Lung (tissue), 13 donors: ENCODE data around the gene ITGB3BP. TPM values are rescaled to one million over a fixed set of nuclear protein-coding genes. Genes with fewer than 3 reads are reported as not detected.

Source experiments
- ATAC-seq: fragments of 200-7000 bp; cut with Tn5 transposase; one replicate; pipeline ENCODE4 v1.9.1; 2020; ENCODE audit warnings: moderate number of reproducible peaks; ENCODE audit not compliant: insufficient read depth, low FRiP score
- DNase-seq, 3 donors: peaks; one replicate each; pipeline ENCODE4 v3.0.0-alpha.2; 2013 to 2017
- H3K27ac ChIP-seq, 2 donors: one replicate each; pipeline ENCODE4 v1.5.1; 2013; ENCODE audit warnings: mild to moderate bottlenecking in 2 of 2, moderate library complexity in 2 of 2, control low read depth in 1 of 2, inconsistent platforms in 1 of 2, low read depth in 1 of 2, low read length in 1 of 2
- H3K27me3 ChIP-seq, 3 donors: one replicate each; pipeline ENCODE4 v1.5.1; 2013; ENCODE audit warnings: low read length in 2 of 3; ENCODE audit not compliant: control insufficient read depth in 3 of 3, insufficient read depth in 3 of 3
- H3K36me3 ChIP-seq, 4 donors: one replicate each; pipeline ENCODE4 v1.5.1; 2013; ENCODE audit warnings: low read length in 4 of 4, mild to moderate bottlenecking in 1 of 4, moderate library complexity in 1 of 4; ENCODE audit not compliant: control insufficient read depth in 4 of 4, insufficient read depth in 4 of 4
- H3K4me1 ChIP-seq, 5 donors: one replicate each; pipeline ENCODE4 v1.5.1; 2013; ENCODE audit warnings: low read length in 5 of 5, mild to moderate bottlenecking in 2 of 5, moderate library complexity in 1 of 5; ENCODE audit not compliant: control insufficient read depth in 5 of 5, insufficient read depth in 5 of 5
- H3K4me3 ChIP-seq: one replicate; pipeline ENCODE4 v1.5.1; 2013; ENCODE audit warnings: mild to moderate bottlenecking, control low read depth, moderate library complexity
- H3K9ac ChIP-seq, 2 donors: one replicate each; pipeline ENCODE4 v1.5.1; 2013; ENCODE audit warnings: low read length in 2 of 2, control low read depth in 1 of 2; ENCODE audit not compliant: insufficient read depth in 1 of 2
- H3K9me3 ChIP-seq, 4 donors: one replicate each; pipeline ENCODE4 v1.5.1; 2013; ENCODE audit warnings: low read length in 3 of 4, mild to moderate bottlenecking in 1 of 4, moderate library complexity in 1 of 4; ENCODE audit not compliant: control insufficient read depth in 4 of 4, insufficient read depth in 3 of 4
- WGBS, 2 donors: extraction: QIAGEN DNeasy Blood & Tissue Kit; methylation state at CpG; one replicate each; pipeline ENCODE4 v1.1.7; 2013; 5-methylcytosine and 5-hydroxymethylcytosine counted together
- polyA plus RNA-seq, 2 donors: library from polyadenylated mRNA; stranded (reverse); fragments of 200-250 nt; gene quantifications; one replicate each; pipeline ENCODE4 v1.2.1, GENCODE V29; 2013
- small RNA-seq: library from RNA; depleted of rRNA; stranded (forward); fragments of <200 nt; gene quantifications from one replicate; pipeline ENCODE3, GENCODE V24; 2014; ENCODE audit warnings: low replicate concordance
- total RNA-seq, 2 donors: library from RNA; depleted of rRNA in 1 of 2; stranded (reverse); fragments of >200 nt in 1 of 2; gene quantifications; one replicate each; pipeline ENCODE4 v1.2.1, GENCODE V29; 2014 to 2021
- TF ChIP-seq, protein P1 (sequence below): IDR thresholded peaks from 2 replicates; pipeline ENCODE4 v1.5.1; 2012; ENCODE audit warnings: mild to moderate bottlenecking; ENCODE audit errors: control extremely low read depth, extremely low read depth
- donor health status: control.
- donor health status: control.
- donor health status: Bipolar disorder and iron deficiency.
- donor health status: healthy.
- donor health status: DM: yes; HTN: yes; CAD: no.

ITGB3BP gene
- total and polyA plus RNA-seq, 4 donors, result 7.0 to 36.5 (median 24.2) TPM

DNA sequence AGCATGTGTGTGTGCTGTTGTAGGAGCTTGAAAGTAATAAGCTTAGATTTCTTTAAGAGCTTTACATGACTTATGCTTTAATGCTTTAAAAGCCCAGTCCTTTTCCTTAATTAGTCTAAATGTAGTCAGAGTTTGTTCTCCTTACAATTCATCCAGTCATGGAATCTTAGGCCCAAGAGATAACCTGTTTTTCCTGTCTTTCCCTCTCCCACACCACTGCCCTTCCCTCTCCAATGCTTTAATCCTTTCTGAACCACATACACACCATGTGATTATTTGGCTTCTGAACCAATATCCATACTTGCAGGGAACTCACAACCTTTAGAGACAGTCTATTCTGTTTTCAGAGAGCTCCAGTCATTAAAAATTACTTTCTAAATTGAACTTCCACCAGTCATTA, 118.0 kb downstream of the ITGB3BP start:
- H3K9ac ChIP-seq, result no peak overlapping the region
- no peaks in the 10 kb centered on the region for H3K27me3 ChIP-seq
- H3K4me3 ChIP-seq, result no peak overlapping the region
- no peaks in the 10 kb centered on the region for H3K9me3 ChIP-seq
- DNase-seq, result peak in 1 of 3 donors; percentile 49
- TF ChIP-seq, protein P1, sequence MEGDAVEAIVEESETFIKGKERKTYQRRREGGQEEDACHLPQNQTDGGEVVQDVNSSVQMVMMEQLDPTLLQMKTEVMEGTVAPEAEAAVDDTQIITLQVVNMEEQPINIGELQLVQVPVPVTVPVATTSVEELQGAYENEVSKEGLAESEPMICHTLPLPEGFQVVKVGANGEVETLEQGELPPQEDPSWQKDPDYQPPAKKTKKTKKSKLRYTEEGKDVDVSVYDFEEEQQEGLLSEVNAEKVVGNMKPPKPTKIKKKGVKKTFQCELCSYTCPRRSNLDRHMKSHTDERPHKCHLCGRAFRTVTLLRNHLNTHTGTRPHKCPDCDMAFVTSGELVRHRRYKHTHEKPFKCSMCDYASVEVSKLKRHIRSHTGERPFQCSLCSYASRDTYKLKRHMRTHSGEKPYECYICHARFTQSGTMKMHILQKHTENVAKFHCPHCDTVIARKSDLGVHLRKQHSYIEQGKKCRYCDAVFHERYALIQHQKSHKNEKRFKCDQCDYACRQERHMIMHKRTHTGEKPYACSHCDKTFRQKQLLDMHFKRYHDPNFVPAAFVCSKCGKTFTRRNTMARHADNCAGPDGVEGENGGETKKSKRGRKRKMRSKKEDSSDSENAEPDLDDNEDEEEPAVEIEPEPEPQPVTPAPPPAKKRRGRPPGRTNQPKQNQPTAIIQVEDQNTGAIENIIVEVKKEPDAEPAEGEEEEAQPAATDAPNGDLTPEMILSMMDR, result no peak
- H3K27ac ChIP-seq, result no peak overlapping the region
- H3K4me1 ChIP-seq, result peaks cover 0 to 26% (median 2%) of the 10 kb centered on the region in 5 donors
- ATAC-seq, result no peak
- H3K36me3 ChIP-seq, result peaks cover 0 to 6% (median 0%) of the 10 kb centered on the region in 4 donors

DNA sequence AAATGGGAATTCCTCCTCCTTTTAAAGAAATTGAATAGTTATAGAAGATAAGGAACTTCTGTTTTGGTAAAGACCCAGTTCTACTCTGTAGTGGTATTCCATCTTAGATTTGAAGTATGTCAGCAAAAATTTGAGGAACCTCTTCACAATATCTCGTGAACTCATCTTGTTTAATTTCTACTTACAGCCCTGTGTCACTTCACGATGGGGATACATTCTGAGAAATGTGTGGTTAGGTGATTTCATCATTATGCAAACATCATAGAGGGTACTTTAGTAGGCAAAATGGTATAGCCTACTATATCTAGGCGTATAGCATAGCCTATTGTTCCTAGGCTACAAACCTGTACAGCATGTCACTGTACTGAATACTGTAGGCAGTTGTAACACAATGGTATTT, 119.6 kb downstream of the ITGB3BP start:
- H3K27me3 ChIP-seq, result no peaks in the 10 kb centered on the region
- no peak overlapping the region for H3K9ac ChIP-seq
- TF ChIP-seq, protein P1, result no peak
- H3K36me3 ChIP-seq, result peaks cover 0 to 6% (median 4%) of the 10 kb centered on the region in 4 donors
- H3K27ac ChIP-seq, result no peak overlapping the region
- WGBS, 2 donors, result 18 to 34% methylated on average over 3 of the region's 3 CpGs
- peaks cover 0 to 2% (median 0%) of the 10 kb centered on the region in 4 donors for H3K9me3 ChIP-seq
- DNase-seq (no peak), ATAC-seq (no peak)
- no peak overlapping the region for H3K4me3 ChIP-seq
- H3K4me1 ChIP-seq, result peaks cover 0 to 21% (median 2%) of the 10 kb centered on the region in 5 donors

DNA sequence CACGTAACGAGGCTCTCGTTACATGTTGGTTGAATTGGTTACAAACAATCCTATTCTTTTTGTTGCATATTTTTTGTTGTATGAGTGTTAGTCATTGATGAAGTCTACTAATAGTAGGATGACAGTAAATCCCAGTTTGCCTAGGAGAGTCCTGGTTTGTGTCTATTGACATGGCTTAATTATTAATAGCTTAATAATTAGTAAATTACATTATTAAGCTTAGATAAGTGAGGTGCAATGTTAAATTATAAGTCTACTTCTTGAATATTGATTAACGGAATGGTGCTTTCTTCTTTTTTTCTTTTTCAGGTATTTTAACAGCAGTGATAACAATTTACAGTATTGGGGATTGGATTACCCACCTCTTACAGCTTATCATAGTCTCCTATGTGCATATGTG, 121.1 kb downstream of the ITGB3BP start:
- TF ChIP-seq, protein P1, result no peak
- Histone ChIP-seq H3K27ac (no peak overlapping the region), H3K9ac (no peak overlapping the region), H3K4me3 (no peak overlapping the region), H3K4me1 (peaks cover 0 to 11% (median 0%) of the 10 kb centered on the region in 5 donors), H3K36me3 (peaks cover 0 to 6% (median 4%) of the 10 kb centered on the region in 4 donors), H3K27me3 (no peaks in the 10 kb centered on the region), H3K9me3 (peaks cover 0 to 2% (median 0%) of the 10 kb centered on the region in 4 donors)
- ATAC-seq (no peak), DNase-seq (no peak)
- WGBS, 2 donors, result 99 to 100% methylated on average over 4 of the region's 4 CpGs

Small RNA genes lying within 50 kb of the gene (small RNA-seq; reads per million reads assigned to genes)
- gene RF02105 (not detected), gene RF02106 (not detected), gene RF02107 (not detected), gene RF02108 (not detected), gene RF02109 (not detected), gene RF02110 (not detected), gene RN7SL488P (not detected), gene RNU7-123P (not detected)

Other genes starting within 250 kb of the ITGB3BP start
- under 1 TPM in 1 of 2 donors, not detected in 1; 0.26 TPM for gene FOXD3, start 200.7 kb downstream of the ITGB3BP start, total RNA-seq
- gene FOXD3, start 200.7 kb downstream of the ITGB3BP start, polyA plus RNA-seq, result under 1 TPM in 1 of 2 donors, not detected in 1; 0.01 TPM
- 10 to 100 TPM in 1 of 2 donors, 1 to 10 TPM in 1; 8.3 to 25.3 TPM for gene ALG6, start 155.6 kb downstream of the ITGB3BP start, total RNA-seq
- 10 to 100 TPM in 1 of 2 donors, 1 to 10 TPM in 1; 8.2 to 15.2 TPM for gene ALG6, start 155.6 kb downstream of the ITGB3BP start, polyA plus RNA-seq
- gene EFCAB7, start 300 bp upstream of the ITGB3BP start, total RNA-seq, result 10 to 100 TPM in 1 of 2 donors, 1 to 10 TPM in 1; 5.6 to 29.0 TPM
- 1 to 10 TPM; 3.3 to 5.9 TPM for gene EFCAB7, start 300 bp upstream of the ITGB3BP start, polyA plus RNA-seq
- 10 to 100 TPM; 44.5 to 53.8 TPM for gene PGM1, start 70.2 kb upstream of the ITGB3BP start, total RNA-seq
- 10 to 100 TPM in 1 of 2 donors, 1 to 10 TPM in 1; 9.1 to 25.1 TPM for gene PGM1, start 70.2 kb upstream of the ITGB3BP start, polyA plus RNA-seq